ENCODE measurements around the gene SYT1. TPM values are rescaled to one million over a fixed set of nuclear protein-coding genes. Genes with fewer than 3 reads are reported as not detected.

Gene SYT1
- total RNA-seq, 2 experiments from 2014 or later: not detected

DNA sequence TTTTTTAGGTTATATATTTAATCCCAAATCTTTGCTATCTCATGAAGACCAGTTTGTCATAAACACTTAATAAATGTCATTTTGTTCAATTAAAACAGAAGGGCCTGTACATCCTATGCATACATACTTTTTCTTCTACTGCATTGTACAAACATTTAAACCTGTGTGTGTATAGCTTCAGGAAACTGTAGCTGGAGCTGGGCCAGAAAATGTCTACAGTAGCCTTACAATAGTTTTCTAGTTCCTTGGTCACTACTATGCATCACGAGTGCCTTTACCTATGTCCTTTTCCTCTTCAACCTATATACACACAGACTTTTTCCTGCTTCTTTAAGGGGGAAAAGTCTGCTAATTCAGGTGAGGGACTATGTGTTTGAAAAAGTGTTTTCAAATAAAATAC lies 523.4 kb downstream of the SYT1 start:
- Mint-ChIP-seq H3K36me3 (ENCODE audit: low read depth) (no peaks in the 10 kb centered on the region), H3K9me3 (ENCODE audit: insufficient read depth) (no peaks in the 10 kb centered on the region), H3K4me1 (ENCODE audit: low read depth) (no peaks in the 10 kb centered on the region), H3K27me3 (ENCODE audit: low read depth) (no peaks in the 10 kb centered on the region), H3K27ac (no peak overlapping the region), H3K4me3 (no peak overlapping the region)
- DNase-seq (no peak), ATAC-seq (no peak)
- POLR2A ChIA-PET: no interaction called here
- CTCF ChIA-PET: no interaction called here

DNA sequence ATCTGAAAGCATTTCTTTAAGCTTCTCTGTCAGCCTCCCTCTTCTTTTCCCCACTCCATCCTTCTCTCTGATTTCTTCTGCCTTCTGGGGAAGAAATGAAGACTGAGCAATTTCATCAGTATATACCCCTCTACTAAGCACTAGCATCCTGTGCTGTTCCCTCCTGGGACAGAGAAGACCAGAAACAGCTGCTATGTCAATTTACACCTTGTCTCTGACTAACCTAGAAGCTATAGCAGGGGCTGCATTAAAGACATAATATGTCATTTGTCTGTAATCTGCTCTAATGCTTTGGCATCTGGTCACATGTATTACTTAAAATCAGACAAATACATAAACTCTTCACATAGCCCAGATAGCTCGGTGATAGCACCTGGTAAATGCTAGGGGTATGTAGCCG lies 529.3 kb downstream of the SYT1 start:
- Mint-ChIP-seq H3K27ac (no peak overlapping the region), H3K4me1 (ENCODE audit: low read depth) (no peaks in the 10 kb centered on the region), H3K27me3 (ENCODE audit: low read depth) (no peaks in the 10 kb centered on the region), H3K9me3 (ENCODE audit: insufficient read depth) (no peaks in the 10 kb centered on the region), H3K4me3 (no peak overlapping the region), H3K36me3 (ENCODE audit: low read depth) (no peaks in the 10 kb centered on the region)
- ChIA-PET POLR2A (no interaction called here), CTCF (no interaction called here)
- no peak for DNase-seq
- no peak for ATAC-seq

DNA sequence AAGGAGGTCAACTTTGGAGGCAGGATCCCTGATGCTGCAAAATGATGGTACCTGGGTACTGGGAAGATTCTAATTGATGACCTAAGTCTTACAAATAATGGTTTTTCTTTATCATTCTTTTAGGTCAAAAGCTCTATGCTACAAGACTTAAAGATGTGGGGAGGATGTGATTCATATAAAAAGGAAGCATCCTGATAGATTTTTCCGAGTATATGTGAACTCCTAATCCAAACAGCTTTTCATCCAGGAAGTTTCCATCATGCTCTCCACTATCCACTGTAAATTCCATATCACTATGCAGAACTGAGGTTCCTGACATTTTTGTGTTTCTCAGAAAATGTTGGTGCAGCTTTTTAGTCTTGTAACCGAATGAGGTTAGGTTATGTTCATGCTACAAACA lies 533.0 kb downstream of the SYT1 start:
- Mint-ChIP-seq H3K27me3 (ENCODE audit: low read depth) (no peaks in the 10 kb centered on the region), H3K36me3 (ENCODE audit: low read depth) (no peaks in the 10 kb centered on the region), H3K27ac (no peak overlapping the region), H3K9me3 (ENCODE audit: insufficient read depth) (no peaks in the 10 kb centered on the region), H3K4me1 (ENCODE audit: low read depth) (no peaks in the 10 kb centered on the region), H3K4me3 (no peak overlapping the region)
- ChIA-PET POLR2A (no interaction called here), CTCF (no interaction called here)
- ATAC-seq (no peak), DNase-seq (no peak)

DNA sequence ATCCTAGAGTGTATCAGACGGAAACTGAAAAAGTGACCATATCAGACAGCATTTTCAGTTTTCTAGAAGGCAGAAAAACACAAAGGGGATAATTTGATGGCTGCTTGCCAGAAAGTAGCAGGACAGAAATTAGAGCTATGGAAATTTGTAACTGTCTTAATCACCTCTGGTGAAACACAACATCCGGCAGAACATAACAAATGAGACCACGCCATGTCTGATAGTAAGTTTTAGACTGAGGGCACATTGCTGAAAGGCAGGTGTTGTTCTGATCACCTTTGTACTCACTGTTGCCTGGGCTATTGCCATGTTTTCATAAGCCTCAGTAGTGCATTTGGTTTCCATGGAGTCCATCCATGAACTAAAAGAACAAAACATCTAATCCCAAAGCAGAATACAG lies 535.9 kb downstream of the SYT1 start:
- DNase-seq: no peak
- no peaks in the 10 kb centered on the region for H3K27me3 Mint-ChIP-seq (ENCODE audit: low read depth)
- H3K27ac Mint-ChIP-seq: no peak overlapping the region
- CTCF ChIA-PET: no interaction called here
- H3K4me1 Mint-ChIP-seq (ENCODE audit: low read depth): no peaks in the 10 kb centered on the region
- H3K36me3 Mint-ChIP-seq (ENCODE audit: low read depth): no peaks in the 10 kb centered on the region
- H3K9me3 Mint-ChIP-seq (ENCODE audit: insufficient read depth): no peaks in the 10 kb centered on the region
- no peak for ATAC-seq
- POLR2A ChIA-PET: no interaction called here
- H3K4me3 Mint-ChIP-seq: no peak overlapping the region

DNA sequence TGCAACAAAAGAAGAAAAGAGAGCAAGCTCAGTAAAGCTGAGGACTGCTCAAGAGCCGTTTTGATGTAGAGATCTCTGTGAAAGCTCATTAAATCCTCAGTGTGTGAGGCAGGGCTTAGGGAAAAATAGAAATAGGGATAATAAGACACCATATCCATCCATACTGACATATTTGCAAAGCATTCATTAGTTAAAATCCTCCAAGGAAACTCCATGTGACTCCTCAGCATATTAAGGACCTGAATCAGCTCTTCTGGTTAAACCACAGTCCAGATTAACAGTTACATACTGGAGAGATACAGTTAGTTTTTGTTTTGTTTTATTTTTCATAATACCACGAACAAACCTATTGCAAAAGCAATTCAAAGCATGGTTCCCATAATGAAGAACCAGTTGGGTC lies 538.0 kb downstream of the SYT1 start:
- DNase-seq (no peak), ATAC-seq (no peak)
- Mint-ChIP-seq H3K4me3 (no peak overlapping the region), H3K4me1 (ENCODE audit: low read depth) (no peaks in the 10 kb centered on the region), H3K36me3 (ENCODE audit: low read depth) (no peaks in the 10 kb centered on the region), H3K9me3 (ENCODE audit: insufficient read depth) (no peaks in the 10 kb centered on the region), H3K27ac (no peak overlapping the region), H3K27me3 (ENCODE audit: low read depth) (no peaks in the 10 kb centered on the region)
- ChIA-PET CTCF (no interaction called here), POLR2A (no interaction called here)

DNA sequence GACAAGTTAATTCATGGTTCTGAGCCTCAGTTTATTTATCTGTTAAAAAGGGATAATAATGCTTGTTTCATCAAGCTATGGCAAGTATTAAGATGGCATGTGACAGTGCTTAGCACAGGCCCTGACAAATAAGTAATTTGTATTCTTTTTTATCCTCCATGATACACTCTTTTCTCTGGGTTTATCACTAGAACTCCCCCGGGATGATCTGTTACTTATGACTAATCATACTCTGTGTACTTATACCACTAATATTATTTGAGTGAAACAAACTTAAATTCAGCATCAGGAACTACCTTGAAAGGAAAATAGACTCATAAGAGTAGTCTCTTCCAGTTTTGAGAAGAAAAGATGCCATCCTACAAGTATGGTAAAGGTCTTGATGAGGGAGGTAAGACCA lies 542.4 kb downstream of the SYT1 start:
- no peak overlapping the region for H3K27ac Mint-ChIP-seq
- no peaks in the 10 kb centered on the region for H3K27me3 Mint-ChIP-seq (ENCODE audit: low read depth)
- no peaks in the 10 kb centered on the region for H3K36me3 Mint-ChIP-seq (ENCODE audit: low read depth)
- H3K4me1 Mint-ChIP-seq (ENCODE audit: low read depth): no peaks in the 10 kb centered on the region
- DNase-seq: no peak
- no peaks in the 10 kb centered on the region for H3K9me3 Mint-ChIP-seq (ENCODE audit: insufficient read depth)
- ATAC-seq: no peak
- H3K4me3 Mint-ChIP-seq: no peak overlapping the region
- POLR2A ChIA-PET: no interaction called here
- CTCF ChIA-PET: no interaction called here

DNA sequence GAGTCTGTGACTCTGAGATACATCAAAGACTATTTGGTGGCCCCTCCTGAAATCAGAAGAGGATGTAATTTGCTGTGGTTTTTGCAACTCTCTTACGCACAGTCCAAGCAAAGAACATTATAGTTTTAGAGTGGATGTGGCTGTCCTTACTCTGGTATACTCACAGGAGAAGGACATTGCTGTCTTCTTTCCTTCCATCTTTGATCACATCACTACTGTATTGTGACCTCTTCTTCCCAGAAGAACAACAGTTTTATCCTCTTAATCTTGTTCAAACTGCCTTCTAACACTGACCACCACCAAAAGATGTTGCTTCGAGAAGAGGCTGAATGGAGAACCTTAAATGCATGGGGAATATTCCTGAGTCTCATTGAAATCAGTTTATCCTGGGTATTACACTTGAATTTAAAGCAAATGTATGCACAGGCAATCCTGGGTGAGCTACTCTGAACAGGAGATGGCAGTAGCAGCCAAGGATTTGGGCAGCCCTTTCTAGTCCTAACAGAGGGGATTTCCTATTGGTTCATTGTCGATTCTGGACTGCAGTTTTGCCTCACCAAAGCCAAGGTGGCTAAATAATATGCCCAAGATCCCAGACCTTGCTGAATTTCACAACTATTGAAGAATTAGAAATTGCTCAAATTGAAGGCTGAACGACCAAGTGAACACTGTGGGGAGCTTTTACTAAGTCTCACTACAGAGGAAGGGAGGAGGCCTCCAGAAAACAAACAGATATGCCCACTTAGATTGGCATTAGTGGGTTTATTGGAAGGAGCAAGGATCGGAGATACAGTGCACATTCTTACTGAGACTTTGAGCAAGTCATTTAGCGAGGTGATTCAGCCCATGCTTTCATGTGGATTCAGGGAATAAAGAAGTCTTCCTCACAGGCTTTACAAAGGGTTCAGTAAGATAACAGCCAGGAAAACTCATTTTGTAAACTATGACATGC lies 543.4 kb downstream of the SYT1 start:
- Mint-ChIP-seq H3K36me3 (ENCODE audit: low read depth) (no peaks in the 10 kb centered on the region), H3K27ac (no peak overlapping the region), H3K27me3 (ENCODE audit: low read depth) (no peaks in the 10 kb centered on the region), H3K4me1 (ENCODE audit: low read depth) (no peaks in the 10 kb centered on the region), H3K4me3 (no peak overlapping the region), H3K9me3 (ENCODE audit: insufficient read depth) (no peaks in the 10 kb centered on the region)
- POLR2A ChIA-PET: no interaction called here
- DNase-seq: no peak
- ATAC-seq: no peak
- CTCF ChIA-PET: interaction anchor here (0.7 to 0.8 kb wide), 2 partner anchors 27 to 862 kb away, joined by 3 read pairs; no protein-coding TSS in a partner anchor

DNA sequence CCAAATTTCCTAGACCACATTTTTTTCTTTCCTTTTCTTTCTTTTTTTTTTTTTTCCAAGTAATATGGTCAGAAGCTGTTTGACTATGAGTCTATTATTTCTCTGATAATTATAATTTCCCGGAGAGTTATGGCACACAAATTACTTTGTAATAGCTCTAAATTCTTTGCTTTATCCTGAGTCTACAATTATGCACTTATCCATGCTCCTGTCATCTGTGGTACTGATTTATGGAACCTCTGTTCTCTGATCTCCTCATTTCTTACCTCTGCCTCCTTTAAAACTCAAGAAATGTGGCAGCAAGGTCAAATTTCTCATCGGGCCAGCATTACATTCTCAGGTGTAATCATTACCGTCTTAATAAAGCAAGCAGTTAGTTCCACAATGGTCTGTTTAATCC lies 544.1 kb downstream of the SYT1 start:
- no peak overlapping the region for H3K27ac Mint-ChIP-seq
- no peaks in the 10 kb centered on the region for H3K4me1 Mint-ChIP-seq (ENCODE audit: low read depth)
- H3K4me3 Mint-ChIP-seq: no peak overlapping the region
- H3K36me3 Mint-ChIP-seq (ENCODE audit: low read depth): no peaks in the 10 kb centered on the region
- POLR2A ChIA-PET: no interaction called here
- ATAC-seq: no peak
- no peaks in the 10 kb centered on the region for H3K27me3 Mint-ChIP-seq (ENCODE audit: low read depth)
- H3K9me3 Mint-ChIP-seq (ENCODE audit: insufficient read depth): no peaks in the 10 kb centered on the region
- CTCF ChIA-PET: no interaction called here
- DNase-seq: no peak

DNA sequence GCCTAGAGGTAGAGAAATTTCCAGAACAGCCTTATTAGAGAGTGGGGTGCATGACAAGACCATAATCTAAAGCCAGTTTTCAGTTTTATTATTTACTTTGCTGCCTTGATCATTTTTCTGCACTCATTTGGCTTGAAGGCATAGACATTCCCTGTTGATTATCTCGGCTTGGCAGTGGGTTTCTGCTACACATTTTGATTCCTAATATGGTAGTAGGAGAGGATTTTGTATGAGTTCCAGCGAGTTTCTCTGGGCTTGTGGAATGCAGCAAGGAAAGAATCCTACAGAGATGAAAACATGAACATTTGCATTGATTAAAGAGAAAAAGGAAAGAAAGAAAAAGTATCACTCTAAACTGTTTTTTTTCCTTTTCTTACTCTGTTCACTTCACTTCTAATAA lies 545.0 kb downstream of the SYT1 start:
- ATAC-seq (no peak), DNase-seq (no peak)
- Mint-ChIP-seq H3K4me3 (no peak overlapping the region), H3K36me3 (ENCODE audit: low read depth) (no peaks in the 10 kb centered on the region), H3K27ac (no peak overlapping the region), H3K9me3 (ENCODE audit: insufficient read depth) (no peaks in the 10 kb centered on the region), H3K4me1 (ENCODE audit: low read depth) (no peaks in the 10 kb centered on the region), H3K27me3 (ENCODE audit: low read depth) (no peaks in the 10 kb centered on the region)
- POLR2A ChIA-PET: no interaction called here
- CTCF ChIA-PET: no interaction called here

DNA sequence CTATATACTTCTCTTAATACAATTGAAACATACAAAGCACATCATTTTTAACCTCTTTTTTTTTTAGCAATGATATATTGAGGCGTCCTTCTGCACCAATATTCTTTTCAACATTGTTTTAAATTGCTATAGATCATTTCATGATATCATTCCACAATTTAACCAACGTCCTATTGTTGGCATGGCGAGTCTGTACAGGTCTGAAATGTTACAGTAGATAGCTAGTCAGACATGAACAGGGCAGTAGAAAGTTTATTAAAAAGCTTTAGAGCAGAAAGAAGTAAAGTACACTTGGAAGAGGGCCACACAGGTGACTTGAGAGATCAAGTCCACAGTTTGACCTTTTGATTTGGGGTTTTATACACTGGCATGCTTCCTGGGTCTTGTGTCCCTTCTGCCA lies 547.2 kb downstream of the SYT1 start:
- ChIA-PET CTCF (no interaction called here), POLR2A (no interaction called here)
- no peaks in the 10 kb centered on the region for H3K4me1 Mint-ChIP-seq (ENCODE audit: low read depth)
- H3K27me3 Mint-ChIP-seq (ENCODE audit: low read depth): no peaks in the 10 kb centered on the region
- H3K36me3 Mint-ChIP-seq (ENCODE audit: low read depth): no peaks in the 10 kb centered on the region
- DNase-seq (no peak), ATAC-seq (no peak)
- no peak overlapping the region for H3K27ac Mint-ChIP-seq
- H3K4me3 Mint-ChIP-seq: no peak overlapping the region
- H3K9me3 Mint-ChIP-seq (ENCODE audit: insufficient read depth): no peaks in the 10 kb centered on the region

DNA sequence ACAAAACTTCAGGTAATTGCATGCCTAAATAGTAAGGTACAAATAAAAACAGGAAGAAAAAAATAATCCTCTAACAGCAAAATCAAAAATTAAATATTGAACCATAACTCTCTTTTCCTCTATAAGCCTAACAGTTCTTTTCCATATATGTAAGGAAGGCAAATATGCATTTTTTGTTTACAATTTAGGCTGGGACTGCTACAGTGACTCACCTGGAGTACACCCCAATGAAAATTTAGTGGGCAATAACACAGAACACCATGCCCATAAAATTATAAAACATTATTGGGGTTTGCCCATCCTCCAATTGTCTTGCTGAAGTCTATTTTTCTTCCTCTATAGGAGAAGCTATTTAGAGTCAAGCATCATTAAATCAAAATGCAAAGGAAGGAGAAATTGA lies 549.2 kb downstream of the SYT1 start:
- ChIA-PET POLR2A (no interaction called here), CTCF (no interaction called here)
- no peak for DNase-seq
- no peaks in the 10 kb centered on the region for H3K4me1 Mint-ChIP-seq (ENCODE audit: low read depth)
- H3K27ac Mint-ChIP-seq: no peak overlapping the region
- no peaks in the 10 kb centered on the region for H3K9me3 Mint-ChIP-seq (ENCODE audit: insufficient read depth)
- no peak overlapping the region for H3K4me3 Mint-ChIP-seq
- no peaks in the 10 kb centered on the region for H3K27me3 Mint-ChIP-seq (ENCODE audit: low read depth)
- no peaks in the 10 kb centered on the region for H3K36me3 Mint-ChIP-seq (ENCODE audit: low read depth)
- ATAC-seq: no peak

DNA sequence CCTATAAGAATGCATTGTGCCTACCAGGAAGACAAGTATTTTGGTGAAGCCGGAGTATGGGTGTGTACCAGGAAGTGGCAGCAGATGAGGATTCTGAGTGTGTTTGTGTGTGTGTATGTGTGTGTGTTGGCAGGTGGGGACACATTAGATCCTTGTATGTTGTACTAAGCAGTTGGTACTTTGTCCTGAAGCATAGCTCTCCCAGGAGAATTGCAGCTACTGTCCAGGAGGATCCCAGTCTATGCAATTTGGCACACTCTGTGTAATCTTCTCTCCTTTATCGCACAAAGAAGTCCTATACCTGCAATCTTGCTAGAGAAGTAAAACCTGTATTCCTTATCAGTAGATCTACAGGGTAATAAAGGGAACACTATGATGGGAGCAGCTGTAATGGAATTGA lies 549.7 kb downstream of the SYT1 start:
- Mint-ChIP-seq H3K27ac (no peak overlapping the region), H3K27me3 (ENCODE audit: low read depth) (no peaks in the 10 kb centered on the region), H3K4me3 (no peak overlapping the region), H3K4me1 (ENCODE audit: low read depth) (no peaks in the 10 kb centered on the region), H3K36me3 (ENCODE audit: low read depth) (no peaks in the 10 kb centered on the region), H3K9me3 (ENCODE audit: insufficient read depth) (no peaks in the 10 kb centered on the region)
- ChIA-PET CTCF (no interaction called here), POLR2A (no interaction called here)
- DNase-seq: no peak
- no peak for ATAC-seq

DNA sequence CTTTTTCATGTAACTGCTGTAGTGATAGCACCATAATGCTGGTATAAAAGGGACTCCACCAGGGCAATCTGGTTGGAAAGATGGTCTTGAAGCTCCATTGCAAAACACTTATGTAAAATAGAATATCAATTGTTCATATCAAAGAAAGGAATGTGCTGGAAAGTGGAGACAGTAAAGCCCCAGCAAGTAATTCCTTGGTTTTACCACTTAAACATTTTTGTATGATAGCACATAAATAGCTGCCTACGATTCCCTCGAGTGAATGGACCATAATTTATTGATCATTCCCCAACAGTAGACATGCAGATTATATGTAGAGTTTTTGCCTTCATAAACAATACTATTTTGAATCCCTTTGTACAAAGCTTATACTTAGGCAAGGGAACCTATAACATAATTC lies 550.7 kb downstream of the SYT1 start:
- no peak overlapping the region for H3K4me3 Mint-ChIP-seq
- H3K4me1 Mint-ChIP-seq (ENCODE audit: low read depth): no peaks in the 10 kb centered on the region
- no peaks in the 10 kb centered on the region for H3K36me3 Mint-ChIP-seq (ENCODE audit: low read depth)
- no peak overlapping the region for H3K27ac Mint-ChIP-seq
- no peaks in the 10 kb centered on the region for H3K9me3 Mint-ChIP-seq (ENCODE audit: insufficient read depth)
- CTCF ChIA-PET: no interaction called here
- no peaks in the 10 kb centered on the region for H3K27me3 Mint-ChIP-seq (ENCODE audit: low read depth)
- ATAC-seq: no peak
- DNase-seq: no peak
- POLR2A ChIA-PET: no interaction called here
